SK-N-SH (cell line): Measurements from ENCODE around the gene NAPB. TPM values are rescaled to one million over a fixed set of nuclear protein-coding genes. Genes with fewer than 3 reads are reported as not detected.

Experiments
- CTCF ChIA-PET: fragments of 300-600, 350-600 bp; formaldehyde crosslinking; extraction: SDS; loops from one replicate; lab custom pipeline; 2021; lab: Yijun Ruan, JAX
- POLR2A ChIA-PET: fragments of 350-600 bp; sonication (Branson Sonifier 250); formaldehyde crosslinking; extraction: SDS; loops from one replicate; lab custom pipeline; 2020; ENCODE audit warnings: antibody characterized with exemption, inconsistent platforms; lab: Yijun Ruan, JAX
- DNase-seq: peaks from one replicate; pipeline ENCODE4 v3.0.0; 2012
- H2AFZ ChIP-seq: fragments of 200-600 bp; sonication (generic); 2 replicates; pipeline ENCODE4 v1.8.1; 2016; ENCODE audit warnings: antibody characterized with exemption, mild to moderate bottlenecking, low read depth
- H3F3A ChIP-seq: fragments of 200-600 bp; sonication (generic); replicated peaks from 2 replicates; pipeline ENCODE3; 2016; ENCODE audit warnings: antibody characterized with exemption, mild to moderate bottlenecking; ENCODE audit not compliant: insufficient read depth
- H3K27ac ChIP-seq, 2 experiments: fragments of 200-500 bp in 1 of 2; fragments of 200-600 bp in 1 of 2; sonication (Bioruptor generic) in 1 of 2; sonication (generic), shearing (Covaris generic) in 1 of 2; 2 replicates each; pipeline versions ENCODE4 v1.5.1 to v1.6.1; 2014 to 2016; ENCODE audit warnings: low read depth in 2 of 2, inconsistent platforms in 1 of 2, low read length in 1 of 2, mild to moderate bottlenecking in 1 of 2, mixed read lengths in 1 of 2
- H3K27me3 ChIP-seq: fragments of 200-600 bp; sonication (generic), shearing (Covaris generic); 2 replicates; pipeline ENCODE4 v1.6.1; 2016; ENCODE audit warnings: mixed run types; ENCODE audit not compliant: insufficient read depth
- H3K36me3 ChIP-seq, 2 experiments: fragments of 200-500 bp in 1 of 2; fragments of 200-600 bp in 1 of 2; sonication (Bioruptor generic) in 1 of 2; sonication (generic) in 1 of 2; replicated peaks in 1 of 2; 2 replicates each; pipeline versions ENCODE3 to v1.5.1; 2014 to 2016; ENCODE audit warnings: low read length in 1 of 2, mild to moderate bottlenecking in 1 of 2; ENCODE audit not compliant: insufficient read depth in 2 of 2, control insufficient read depth in 1 of 2
- H3K4me1 ChIP-seq, 2 experiments: fragments of 200-500 bp in 1 of 2; fragments of 200-600 bp in 1 of 2; sonication (Bioruptor generic) in 1 of 2; sonication (generic), shearing (Covaris generic) in 1 of 2; 2 replicates each; pipeline versions ENCODE4 v1.5.1 to v1.6.1; 2014 to 2016; ENCODE audit warnings: low read depth in 1 of 2, low read length in 1 of 2, mixed run types in 1 of 2; ENCODE audit not compliant: insufficient read depth in 2 of 2, control insufficient read depth in 1 of 2
- H3K4me2 ChIP-seq: fragments of 200-600 bp; sonication (generic), shearing (Covaris generic); 2 replicates; pipeline ENCODE4 v1.6.1; 2017; ENCODE audit warnings: mixed run types
- H3K4me3 ChIP-seq, 2 experiments: fragments of 200-500 bp in 1 of 2; fragments of 200-600 bp in 1 of 2; sonication (Bioruptor generic) in 1 of 2; sonication (generic), shearing (Covaris generic) in 1 of 2; 2 replicates each; pipeline versions ENCODE4 v1.5.1 to v1.8.1; 2014 to 2016; ENCODE audit warnings: low read depth in 2 of 2, inconsistent platforms in 1 of 2, low read length in 1 of 2, mild to moderate bottlenecking in 1 of 2, mixed read lengths in 1 of 2, moderate library complexity in 1 of 2
- H3K79me2 ChIP-seq: fragments of 200-600 bp; sonication (generic); 2 replicates; pipeline ENCODE4 v1.8.1; 2017; ENCODE audit warnings: mild to moderate bottlenecking; ENCODE audit not compliant: insufficient read depth
- H3K9ac ChIP-seq: fragments of 200-600 bp; sonication (generic); 2 replicates; pipeline ENCODE4 v1.6.1; 2017; ENCODE audit warnings: mixed run types
- H3K9me2 ChIP-seq: fragments of 200-600 bp; sonication (generic); 2 replicates; pipeline ENCODE4 v1.6.1; 2017; ENCODE audit warnings: mixed run types
- H3K9me3 ChIP-seq: fragments of 200-600 bp; sonication (generic); 2 replicates; pipeline ENCODE4 v1.6.1; 2017; ENCODE audit warnings: mixed run types, mild to moderate bottlenecking, moderate library complexity
- H4K20me1 ChIP-seq: fragments of 200-600 bp; sonication (generic); 2 replicates; pipeline ENCODE4 v1.6.1; 2017; ENCODE audit warnings: mild to moderate bottlenecking, mixed run types; ENCODE audit not compliant: insufficient read depth
- EZH2phosphoT487 ChIP-seq: fragments of 200-600 bp; sonication (generic); IDR thresholded peaks from 2 replicates; pipeline ENCODE4 v1.6.1; 2017; ENCODE audit warnings: low read depth, mixed run types, mild to moderate bottlenecking, antibody characterized with exemption, moderate library complexity, borderline replicate concordance
- FOSL2 ChIP-seq: IDR thresholded peaks from 2 replicates; pipeline ENCODE4 v1.4.0; 2012; ENCODE audit warnings: low read depth, mild to moderate bottlenecking, moderate library complexity, borderline replicate concordance
- FOXJ3 ChIP-seq: sonication (generic); formaldehyde crosslinking; IDR thresholded peaks from 2 replicates; pipeline ENCODE4 v1.5.1; 2020; ENCODE audit warnings: mild to moderate bottlenecking, missing genetic modification reagents
- FOXM1 ChIP-seq: IDR thresholded peaks from 2 replicates; pipeline ENCODE4 v1.4.0; 2012; ENCODE audit warnings: low read depth, mild to moderate bottlenecking
- JUND ChIP-seq: IDR thresholded peaks from 2 replicates; pipeline ENCODE4 v1.4.0; 2012
- MEF2A ChIP-seq: IDR thresholded peaks from 2 replicates; pipeline ENCODE4 v1.4.0; 2012; ENCODE audit warnings: low read depth, borderline replicate concordance
- NFIC ChIP-seq: IDR thresholded peaks from 2 replicates; pipeline ENCODE4 v1.4.0; 2012; ENCODE audit warnings: borderline replicate concordance
- RAD21 ChIP-seq: IDR thresholded peaks from 2 replicates; pipeline ENCODE4 v1.6.1; 2012; ENCODE audit warnings: mild to moderate bottlenecking, low read length
- RFX5 ChIP-seq: IDR thresholded peaks from 2 replicates; pipeline ENCODE4 v1.6.1; 2012; ENCODE audit warnings: mild to moderate bottlenecking, improper control_type of control experiment, low read length
- RXRA ChIP-seq: IDR thresholded peaks from 2 replicates; pipeline ENCODE4 v1.4.0; 2012; ENCODE audit warnings: low read depth, mild to moderate bottlenecking, borderline replicate concordance
- TEAD4 ChIP-seq: IDR thresholded peaks from 2 replicates; pipeline ENCODE4 v1.4.0; 2012; ENCODE audit warnings: mild to moderate bottlenecking, borderline replicate concordance; ENCODE audit not compliant: insufficient read depth
- WGBS: methylation state at CpG from one replicate; pipeline ENCODE4 v1.1.6; 2017; ENCODE audit warnings: low lambda C conversion rate; 5-methylcytosine and 5-hydroxymethylcytosine counted together
- polyA plus RNA-seq, 3 experiments: library from polyadenylated mRNA; depleted of rRNA; stranded (reverse); fragments of >200 nt; gene quantifications; 2 replicates each; pipeline ENCODE4 v1.2.3, GENCODE V29; 2012
- TF ChIP-seq, protein P1 (sequence below): fragments of 200-600 bp; sonication (generic); IDR thresholded peaks from 2 replicates; pipeline ENCODE4 v1.6.1; 2017; ENCODE audit warnings: antibody characterized with exemption, mild to moderate bottlenecking, moderate library complexity
- TF ChIP-seq, protein P2 (sequence below): fragments of 150-350 bp; IDR thresholded peaks from 2 replicates; pipeline ENCODE4 v1.6.1; 2017; ENCODE audit warnings: antibody characterized with exemption, low read length, low read depth, borderline replicate concordance
- TF ChIP-seq, protein P3 (sequence below): IDR thresholded peaks from 2 replicates; pipeline ENCODE4 v1.4.0; 2012; ENCODE audit warnings: low read depth, borderline replicate concordance

The NAPB gene
- polyA plus RNA-seq, 1 of the 3 experiments (the other 2 are of a cell fraction): 3.0 TPM

DNA sequence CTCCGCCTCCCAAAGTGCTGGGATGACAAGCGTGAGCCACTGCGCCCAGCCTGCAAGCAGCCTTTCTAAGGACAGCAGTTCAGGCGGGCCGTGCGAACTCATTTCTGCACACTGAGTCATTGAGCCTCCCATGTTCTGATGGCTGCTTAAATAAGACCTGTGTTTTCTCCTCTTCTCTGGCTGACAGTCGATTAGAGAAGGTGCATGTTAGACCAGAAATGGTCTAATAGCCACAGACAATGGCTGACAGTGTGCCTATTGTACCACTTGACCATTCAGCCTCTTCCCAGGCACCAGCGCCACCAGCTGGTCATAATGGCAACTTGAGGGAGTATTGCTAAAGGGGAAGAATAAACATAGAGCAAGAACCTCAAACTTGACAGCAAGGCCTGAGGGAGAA, 25.2 kb upstream of the NAPB start:
- Histone ChIP-seq H2AFZ (no peak overlapping the region), H3K9me2 (no peaks in the 10 kb centered on the region), H3F3A (no peaks in the 10 kb centered on the region), H3K9ac (no peak overlapping the region), H3K27ac (no peak overlapping the region), H3K79me2 (no peaks in the 10 kb centered on the region), H3K36me3 (no peaks in the 10 kb centered on the region), H3K4me2 (no peak overlapping the region), H3K27me3 (peaks cover 12% of the 10 kb centered on the region)
- POLR2A ChIA-PET: interaction anchor here (1.2 kb wide), 1 partner anchor 97 kb away, joined by 4 read pairs; no protein-coding TSS in a partner anchor
- CTCF ChIA-PET: interaction anchor here (0.7 to 3.2 kb wide), 12 partner anchors 9 to 752 kb away, joined by 3 to 22 read pairs (median 4); partner anchors contain the start of gene NAPB
- WGBS: 69% methylated on average over 8 of the region's 8 CpGs
- DNase-seq: peak; percentile 46
- TF ChIP-seq MEF2A: no peak
- TF ChIP-seq, protein P1, sequence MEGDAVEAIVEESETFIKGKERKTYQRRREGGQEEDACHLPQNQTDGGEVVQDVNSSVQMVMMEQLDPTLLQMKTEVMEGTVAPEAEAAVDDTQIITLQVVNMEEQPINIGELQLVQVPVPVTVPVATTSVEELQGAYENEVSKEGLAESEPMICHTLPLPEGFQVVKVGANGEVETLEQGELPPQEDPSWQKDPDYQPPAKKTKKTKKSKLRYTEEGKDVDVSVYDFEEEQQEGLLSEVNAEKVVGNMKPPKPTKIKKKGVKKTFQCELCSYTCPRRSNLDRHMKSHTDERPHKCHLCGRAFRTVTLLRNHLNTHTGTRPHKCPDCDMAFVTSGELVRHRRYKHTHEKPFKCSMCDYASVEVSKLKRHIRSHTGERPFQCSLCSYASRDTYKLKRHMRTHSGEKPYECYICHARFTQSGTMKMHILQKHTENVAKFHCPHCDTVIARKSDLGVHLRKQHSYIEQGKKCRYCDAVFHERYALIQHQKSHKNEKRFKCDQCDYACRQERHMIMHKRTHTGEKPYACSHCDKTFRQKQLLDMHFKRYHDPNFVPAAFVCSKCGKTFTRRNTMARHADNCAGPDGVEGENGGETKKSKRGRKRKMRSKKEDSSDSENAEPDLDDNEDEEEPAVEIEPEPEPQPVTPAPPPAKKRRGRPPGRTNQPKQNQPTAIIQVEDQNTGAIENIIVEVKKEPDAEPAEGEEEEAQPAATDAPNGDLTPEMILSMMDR: peak; percentile 63
- no peak for TF ChIP-seq FOXM1
- TF ChIP-seq RAD21: peak; percentile 66
- TF ChIP-seq, all 33 proteins: peak for 2
- peak overlapping the region in 1 of 2 experiments; percentile 58; a peak in 1 of 4 replicates for H3K4me3 ChIP-seq
- peaks cover 0 to 6% of the 10 kb centered on the region in 2 experiments; a peak in 2 of 4 replicates for H3K4me1 ChIP-seq
- H3K9me3 ChIP-seq: no peaks in the 10 kb centered on the region
- H4K20me1 ChIP-seq: no peaks in the 10 kb centered on the region

DNA sequence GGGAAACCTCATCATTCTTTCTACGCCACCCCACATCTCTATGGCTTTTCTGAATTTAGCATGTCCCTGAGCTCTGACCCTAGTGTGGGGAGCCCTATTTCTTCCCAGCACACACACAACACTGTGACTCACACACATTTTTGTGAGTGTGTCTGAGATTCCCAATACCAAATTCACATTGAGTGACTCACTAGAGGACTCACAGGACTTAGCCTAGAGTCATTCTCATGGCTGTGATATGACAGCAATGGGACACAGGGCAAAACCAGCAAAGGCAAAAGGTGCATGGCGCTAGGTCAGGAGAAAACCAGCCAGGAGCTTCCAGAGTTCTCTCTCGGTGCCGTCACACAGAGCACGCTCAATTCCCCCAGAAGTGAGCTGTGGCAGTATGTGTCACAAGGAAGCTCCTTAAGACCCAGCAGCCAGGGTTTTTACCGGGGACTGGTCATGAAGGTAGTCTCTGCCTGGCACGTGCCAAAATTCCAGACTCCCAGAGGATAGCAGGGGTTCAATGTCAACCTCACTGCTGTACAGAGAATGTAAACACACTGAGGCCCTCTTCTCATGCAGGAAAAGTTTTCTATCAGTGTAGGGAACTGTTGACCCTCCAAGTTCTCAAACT, 24.4 kb upstream of the NAPB start:
- Histone ChIP-seq H3K27me3 (peaks cover 5% of the 10 kb centered on the region), H3K4me1 (peaks cover 0 to 6% of the 10 kb centered on the region in 2 experiments; a peak in 2 of 4 replicates), H4K20me1 (no peaks in the 10 kb centered on the region), H2AFZ (no peak overlapping the region), H3K9ac (no peak overlapping the region), H3K36me3 (no peaks in the 10 kb centered on the region), H3F3A (no peaks in the 10 kb centered on the region), H3K27ac (no peak overlapping the region), H3K9me2 (no peaks in the 10 kb centered on the region), H3K9me3 (no peaks in the 10 kb centered on the region), H3K4me2 (0 out of 2 replicates have a peak overlapping the region, but pooled peaks have one; percentile 19), H3K4me3 (no peak overlapping the region), H3K79me2 (no peaks in the 10 kb centered on the region)
- 52% methylated on average over 7 of the region's 7 CpGs for WGBS
- POLR2A ChIA-PET: no interaction called here
- CTCF ChIA-PET: interaction anchor here (1.3 to 3.2 kb wide), 5 partner anchors 9 to 105 kb away, joined by 3 to 22 read pairs (median 7); no protein-coding TSS in a partner anchor
- DNase-seq: no peak
- TF ChIP-seq FOXJ3 (CRISPR knock-in tag) (no peak), RXRA (no peak), JUND (0 out of 2 replicates have a peak, but pooled peaks have one; percentile 11), FOSL2 (peak; percentile 59; the same call in 1 of the 2 replicates), FOXM1 (no peak)

DNA sequence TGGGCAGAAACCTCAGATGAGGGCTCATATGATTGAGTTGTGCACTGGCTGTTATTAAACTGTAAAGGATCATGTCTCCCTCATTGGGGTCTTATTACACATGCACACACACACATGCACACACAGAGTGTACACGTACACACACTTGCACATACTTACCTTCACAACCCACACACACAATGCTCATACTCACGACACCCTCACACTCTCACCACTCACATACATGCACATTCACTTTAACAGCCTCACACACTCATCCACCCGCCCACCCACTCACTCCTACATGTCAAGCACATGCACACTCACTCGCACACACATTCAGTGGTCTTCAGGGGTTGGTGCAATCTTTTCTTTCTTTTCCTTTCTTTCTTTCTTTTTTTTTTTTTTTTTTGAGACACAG, 23.6 kb upstream of the NAPB start:
- ChIA-PET POLR2A (no interaction called here), CTCF (interaction anchor here (1.3 to 5.0 kb wide), 3 partner anchors 8 to 163 kb away, joined by 3 to 92 read pairs (median 22); partner anchors contain the start of gene CST9)
- Histone ChIP-seq H3K4me2 (no peak overlapping the region), H3K4me3 (no peak overlapping the region), H3F3A (no peaks in the 10 kb centered on the region), H3K9me3 (no peaks in the 10 kb centered on the region), H4K20me1 (no peaks in the 10 kb centered on the region), H3K9ac (no peak overlapping the region), H3K36me3 (no peaks in the 10 kb centered on the region), H3K9me2 (no peaks in the 10 kb centered on the region), H2AFZ (no peak overlapping the region), H3K79me2 (no peaks in the 10 kb centered on the region), H3K4me1 (peaks cover 0 to 6% of the 10 kb centered on the region in 2 experiments; a peak in 2 of 4 replicates), H3K27ac (no peak overlapping the region), H3K27me3 (peaks cover 5% of the 10 kb centered on the region)
- 48% methylated on average over 4 of the region's 4 CpGs for WGBS
- no peak for DNase-seq
- TF ChIP-seq FOXM1: no peak
- no peak for TF ChIP-seq RFX5
- TF ChIP-seq TEAD4: no peak
- TF ChIP-seq EZH2phosphoT487: no peak
- TF ChIP-seq, protein P2, sequence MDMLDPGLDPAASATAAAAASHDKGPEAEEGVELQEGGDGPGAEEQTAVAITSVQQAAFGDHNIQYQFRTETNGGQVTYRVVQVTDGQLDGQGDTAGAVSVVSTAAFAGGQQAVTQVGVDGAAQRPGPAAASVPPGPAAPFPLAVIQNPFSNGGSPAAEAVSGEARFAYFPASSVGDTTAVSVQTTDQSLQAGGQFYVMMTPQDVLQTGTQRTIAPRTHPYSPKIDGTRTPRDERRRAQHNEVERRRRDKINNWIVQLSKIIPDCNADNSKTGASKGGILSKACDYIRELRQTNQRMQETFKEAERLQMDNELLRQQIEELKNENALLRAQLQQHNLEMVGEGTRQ: no peak
- no peak for TF ChIP-seq RAD21
- TF ChIP-seq NFIC: no peak
- TF ChIP-seq, protein P3, sequence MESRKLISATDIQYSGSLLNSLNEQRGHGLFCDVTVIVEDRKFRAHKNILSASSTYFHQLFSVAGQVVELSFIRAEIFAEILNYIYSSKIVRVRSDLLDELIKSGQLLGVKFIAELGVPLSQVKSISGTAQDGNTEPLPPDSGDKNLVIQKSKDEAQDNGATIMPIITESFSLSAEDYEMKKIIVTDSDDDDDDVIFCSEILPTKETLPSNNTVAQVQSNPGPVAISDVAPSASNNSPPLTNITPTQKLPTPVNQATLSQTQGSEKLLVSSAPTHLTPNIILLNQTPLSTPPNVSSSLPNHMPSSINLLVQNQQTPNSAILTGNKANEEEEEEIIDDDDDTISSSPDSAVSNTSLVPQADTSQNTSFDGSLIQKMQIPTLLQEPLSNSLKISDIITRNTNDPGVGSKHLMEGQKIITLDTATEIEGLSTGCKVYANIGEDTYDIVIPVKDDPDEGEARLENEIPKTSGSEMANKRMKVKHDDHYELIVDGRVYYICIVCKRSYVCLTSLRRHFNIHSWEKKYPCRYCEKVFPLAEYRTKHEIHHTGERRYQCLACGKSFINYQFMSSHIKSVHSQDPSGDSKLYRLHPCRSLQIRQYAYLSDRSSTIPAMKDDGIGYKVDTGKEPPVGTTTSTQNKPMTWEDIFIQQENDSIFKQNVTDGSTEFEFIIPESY: no peak
- TF ChIP-seq MEF2A: no peak
